Femur (tissue), 1 donor: ENCODE data around the gene IPMK.

Source experiments
- DNase-seq: peaks from one replicate; pipeline ENCODE4 v3.0.0-alpha.2; 2017

The IPMK gene

DNA sequence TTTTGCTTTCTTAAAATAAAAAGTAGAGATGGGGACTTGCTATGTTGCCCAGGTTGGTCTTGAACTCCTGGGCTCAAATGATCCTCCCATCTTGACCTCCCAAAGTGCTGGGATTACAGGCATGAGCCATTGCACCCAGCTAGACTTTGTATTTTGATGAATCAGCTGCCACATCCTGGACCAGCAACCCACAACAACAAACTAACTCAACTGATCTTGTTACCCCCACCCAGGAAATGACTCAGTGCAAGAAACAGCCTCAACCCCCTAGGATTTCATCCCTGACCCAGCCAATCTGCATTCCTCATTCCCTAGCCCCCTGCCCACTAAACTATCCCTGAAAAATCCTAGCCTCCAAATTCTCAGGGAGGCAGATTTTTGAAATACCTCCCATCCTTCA is 123.8 kb downstream of the IPMK start:
- DNase-seq, result no peak
